HepG2 (cell line): ENCODE results near the gene POGLUT3. TPM values are rescaled to one million over a fixed set of nuclear protein-coding genes. Genes with fewer than 3 reads are reported as not detected.

Experiments
- ATAC-seq: fragments of 200-7000 bp; cut with Tn5 transposase; 3 replicates; pipeline ENCODE4 v1.9.1; 2020; ENCODE audit warnings: mild to moderate bottlenecking, moderate library complexity
- BruUV-seq: library from RNA; stranded (reverse); fragments of 400-500 nt; replicated peaks from 2 replicates; lab custom pipeline; 2021; lab: Mats Ljungman, UMichigan
- CTCF ChIA-PET: fragments of 300-600 bp; formaldehyde crosslinking; extraction: SDS; loops from one replicate; lab custom pipeline; 2021; ENCODE audit warnings: low total read pairs, inconsistent platforms, low intra/inter-chr PET ratio; lab: Yijun Ruan, JAX
- POLR2A ChIA-PET: fragments of 350-600 bp; sonication (Branson Sonifier 250); formaldehyde crosslinking; loops from one replicate; lab custom pipeline; 2020; ENCODE audit warnings: antibody characterized with exemption, inconsistent platforms; lab: Yijun Ruan, JAX
- DNase-seq: peaks from one replicate; pipeline ENCODE4 v3.0.0-alpha.2; 2015; ENCODE audit warnings: low spot score
- FAIRE-seq: peaks from 3 replicates; lab custom pipeline; 2011; peaks lifted over from hg19 to GRCh38; lab: Jason Lieb, UNC
- H2AFZ ChIP-seq: one replicate; pipeline ENCODE4 v1.6.1; 2011; ENCODE audit warnings: low read length, inconsistent platforms
- H3K27ac ChIP-seq: fragments of 300-600 bp; 3 replicates; pipeline ENCODE4 v1.8.0; 2011; ENCODE audit warnings: mixed run types, mild to moderate bottlenecking, mixed read lengths, low read length, inconsistent platforms; ENCODE audit not compliant: insufficient read depth; ENCODE audit errors: extremely low read length
- H3K27me3 ChIP-seq, 2 experiments: fragments of 200-600 bp in 1 of 2; 2 replicates in 1 of 2; 3 replicates in 1 of 2; pipeline versions ENCODE4 v1.6.0 to v1.8.0; 2011; ENCODE audit warnings: low read length in 2 of 2, mild to moderate bottlenecking in 2 of 2, moderate library complexity in 2 of 2, inconsistent platforms in 1 of 2; ENCODE audit not compliant: insufficient read depth in 2 of 2, control insufficient read depth in 1 of 2
- H3K36me3 ChIP-seq, 2 experiments: fragments of 200-600 bp in 1 of 2; replicated peaks in 1 of 2; 2 replicates in 1 of 2; 3 replicates in 1 of 2; pipeline versions ENCODE4 v1.5.1 to v1.8.0; 2011; ENCODE audit warnings: low read length in 2 of 2, inconsistent platforms in 1 of 2; ENCODE audit not compliant: insufficient read depth in 2 of 2, control insufficient read depth in 1 of 2
- H3K4me1 ChIP-seq: 2 replicates; pipeline ENCODE4 v1.5.1; 2012; ENCODE audit warnings: low read length, inconsistent platforms; ENCODE audit not compliant: insufficient read depth
- H3K4me2 ChIP-seq: 2 replicates; pipeline ENCODE4 v1.6.0; 2011; ENCODE audit warnings: low read depth, low read length, inconsistent platforms
- H3K4me3 ChIP-seq, 3 experiments: fragments of 200-600 bp in 1 of 3; sonication (generic), shearing (Covaris generic) in 1 of 3; replicated peaks in 1 of 3; 2 replicates each; pipeline ENCODE4 v1.5.1; 2011 to 2016; ENCODE audit warnings: low read length in 3 of 3, inconsistent platforms in 2 of 3, low read depth in 2 of 3, mild to moderate bottlenecking in 2 of 3, control low read depth in 1 of 3, mixed read lengths in 1 of 3; ENCODE audit not compliant: insufficient read depth in 1 of 3
- H3K79me2 ChIP-seq: one replicate; pipeline ENCODE4 v1.6.1; 2011; ENCODE audit warnings: low read length, inconsistent platforms; ENCODE audit not compliant: insufficient read depth
- H3K9ac ChIP-seq: 2 replicates; pipeline ENCODE4 v1.6.0; 2011; ENCODE audit warnings: mild to moderate bottlenecking, low read depth, low read length, inconsistent platforms; ENCODE audit not compliant: insufficient read depth
- H3K9me3 ChIP-seq: 2 replicates; pipeline ENCODE4 v1.5.1; 2012; ENCODE audit warnings: mild to moderate bottlenecking, low read length
- H4K20me1 ChIP-seq: 2 replicates; pipeline ENCODE4 v1.6.0; 2011; ENCODE audit warnings: inconsistent platforms, mild to moderate bottlenecking, low read length, moderate library complexity; ENCODE audit not compliant: insufficient read depth
- AFF4 ChIP-seq: sonication (generic); formaldehyde crosslinking; IDR thresholded peaks from 2 replicates; pipeline ENCODE4 v1.4.0; 2020; ENCODE audit warnings: missing genetic modification reagents
- AHR ChIP-seq: IDR thresholded peaks from 2 replicates; pipeline ENCODE4 v1.6.1; 2018; ENCODE audit warnings: missing genetic modification reagents, missing compliant biosample characterization
- FOXA3 ChIP-seq: IDR thresholded peaks from 2 replicates; pipeline ENCODE4 v1.6.1; 2016; ENCODE audit warnings: missing genetic modification reagents, missing compliant biosample characterization
- IKZF4 ChIP-seq: sonication (generic); formaldehyde crosslinking; IDR thresholded peaks from 2 replicates; pipeline ENCODE4 v1.5.1; 2020; ENCODE audit warnings: borderline replicate concordance, mild to moderate bottlenecking, low read depth, missing genetic modification reagents; ENCODE audit errors: not compliant biosample characterization
- LCORL ChIP-seq, 2 experiments: fragments of 450-650 bp in 1 of 2; sonication (generic) in 1 of 2; formaldehyde crosslinking in 1 of 2; IDR thresholded peaks; 2 replicates each; pipeline versions ENCODE4 v1.5.0 to v1.6.1; 2017 to 2020; ENCODE audit warnings: antibody characterized with exemption in 1 of 2, missing genetic modification reagents in 1 of 2
- PAX8 ChIP-seq: sonication (generic); formaldehyde crosslinking; IDR thresholded peaks from 2 replicates; pipeline ENCODE4 v1.8.0; 2022; ENCODE audit warnings: mild to moderate bottlenecking, missing genetic modification reagents, borderline replicate concordance
- ZC3H13 ChIP-seq: sonication (generic); formaldehyde crosslinking; IDR thresholded peaks from 2 replicates; pipeline ENCODE4 v1.8.1; 2023; ENCODE audit warnings: mild to moderate bottlenecking, missing genetic modification reagents, moderate library complexity
- ZNF570 ChIP-seq: sonication (generic); formaldehyde crosslinking; IDR thresholded peaks from 2 replicates; pipeline ENCODE4 v1.4.0; 2020; ENCODE audit warnings: mild to moderate bottlenecking, missing genetic modification reagents, borderline replicate concordance
- ZNF609 ChIP-seq: sonication (generic); formaldehyde crosslinking; IDR thresholded peaks from 2 replicates; pipeline ENCODE4 v1.4.0; 2020; ENCODE audit warnings: mild to moderate bottlenecking, missing genetic modification reagents, borderline replicate concordance
- WGBS: methylation state at CpG from one replicate; pipeline ENCODE4 v1.1.6; 2017; ENCODE audit warnings: low lambda C conversion rate; 5-methylcytosine and 5-hydroxymethylcytosine counted together
- in situ Hi-C: cut with HindIII; loops from 2 replicates; pipeline ENCODE4 v1.10.0; 2017; ENCODE audit warnings: low pct_unique_long_range_greater_than_20kb; ENCODE audit not compliant: extremely low pct_ligation_motif_present
- intact Hi-C: fragments of 100-400 bp; cut with micrococcal nuclease; formaldehyde crosslinking; loops from one replicate; pipeline ENCODE4 v1.10.0; 2022; ENCODE audit not compliant: unreplicated experiment
- polyA plus RNA-seq, 8 experiments: library from polyadenylated mRNA; depleted of rRNA in 3 of 8; stranded (reverse) in 7 of 8; unstranded in 1 of 8; fragments of >200 nt; fragmentation: Illumina TruSeq in 4 of 8; extraction: Trizol in 4 of 8; gene quantifications; 2 replicates each; pipeline versions ENCODE4 v1.2.1 to v1.2.3, GENCODE V29; 2011 to 2016; ENCODE audit warnings: low read depth in 4 of 8, missing spikeins in 1 of 8, mixed read lengths in 1 of 8; ENCODE audit not compliant: insufficient read depth in 1 of 8
- total RNA-seq, 5 experiments: library from RNA; depleted of rRNA; stranded (reverse); fragments of >200 nt; fragmentation: Illumina TruSeq; extraction: Trizol; gene quantifications; 2 replicates each; pipeline ENCODE4 v1.2.3, GENCODE V29; 2016; ENCODE audit warnings: low read depth in 1 of 5

Gene POGLUT3
- total and polyA plus RNA-seq, 2 of the 13 experiments (the other 11 are each of a cell fraction or from before 2014, with no cell fraction given), result 14.3 to 22.0 TPM

GRCh38 chr11:108494182-108494581 lies 4.0 kb downstream of the POGLUT3 start:
- Histone ChIP-seq H3K27ac (no peak overlapping the region), H3K4me3 (no peak overlapping the region), H3K9me3 (no peaks in the 10 kb centered on the region), H2AFZ (no peak overlapping the region), H3K36me3 (peaks cover 1 to 9% of the 10 kb centered on the region in 2 experiments; a peak in 2 of 5 replicates), H3K4me2 (no peak overlapping the region), H3K4me1 (peaks cover 14% of the 10 kb centered on the region), H3K79me2 (no peaks in the 10 kb centered on the region), H3K27me3 (no peaks in the 10 kb centered on the region), H4K20me1 (no peaks in the 10 kb centered on the region), H3K9ac (no peak overlapping the region)
- FAIRE-seq, result no peak
- CTCF ChIA-PET, result no interaction called here
- TF ChIP-seq LCORL (IDR thresholded peaks at IDR 0.05) (0 out of 2 replicates have a peak, but pooled peaks have one; percentile 29), LCORL (CRISPR knock-in tag; IDR thresholded peaks at IDR 0.05) (no peak), ZNF570 (CRISPR knock-in tag) (no peak)
- DNase-seq, result no peak
- intact Hi-C loops (loop anchor here (10.0 kb wide), 1 partner anchor 101 kb away; the partner anchor contains the start of gene EXPH5), in situ Hi-C loops (no loop called here)
- ATAC-seq, result no peak
- BruUV-seq, result no TSS peak
- POLR2A ChIA-PET, result no interaction called here
- WGBS, result 95% methylated on average over 6 of the region's 6 CpGs

GRCh38 chr11:108491936-108492335 lies 6.2 kb downstream of the POGLUT3 start:
- no peak overlapping the region for H2AFZ ChIP-seq
- in situ Hi-C loops (no loop called here), intact Hi-C loops (loop anchor here (10.0 kb wide), 1 partner anchor 103 kb away; the partner anchor contains the start of gene EXPH5)
- no TSS peak for BruUV-seq
- CTCF ChIA-PET, result no interaction called here
- H3K9ac ChIP-seq, result no peak overlapping the region
- no peak overlapping the region for H3K27ac ChIP-seq
- POLR2A ChIA-PET, result no interaction called here
- H3K4me3 ChIP-seq, result no peak overlapping the region
- no peak for ATAC-seq
- H3K4me2 ChIP-seq, result no peak overlapping the region
- no peaks in the 10 kb centered on the region for H3K9me3 ChIP-seq
- H3K79me2 ChIP-seq, result no peaks in the 10 kb centered on the region
- WGBS, result 95% methylated on average over 3 of the region's 3 CpGs
- H3K36me3 ChIP-seq, result peaks cover 1 to 14% of the 10 kb centered on the region in 2 experiments; a peak in 2 of 5 replicates
- DNase-seq, result no peak
- H3K4me1 ChIP-seq, result peaks cover 8% of the 10 kb centered on the region
- H4K20me1 ChIP-seq, result no peaks in the 10 kb centered on the region
- H3K27me3 ChIP-seq, result no peaks in the 10 kb centered on the region
- FAIRE-seq, result no peak
- no peak for TF ChIP-seq AFF4 (CRISPR knock-in tag)
- no peak for TF ChIP-seq ZC3H13
- TF ChIP-seq FOXA3, result no peak
- TF ChIP-seq PAX8, result no peak
- no peak for TF ChIP-seq AHR (CRISPR knock-in tag)
- TF ChIP-seq ZNF609 (CRISPR knock-in tag), result no peak
- TF ChIP-seq IKZF4, result no peak
